HFF-Myc (cell line): ENCODE data around the gene PARVB.

Source experiments
- DNase-seq: peaks from one replicate; pipeline ENCODE4 v3.0.0-alpha.2; 2011; ENCODE audit warnings: low read depth; ENCODE audit errors: extremely low read depth
- H3K4me3 ChIP-seq: replicated peaks from 2 replicates; pipeline ENCODE4 v1.5.1; 2011; ENCODE audit warnings: low read depth, mild to moderate bottlenecking, control low read depth, low read length
- CTCF ChIP-seq: IDR thresholded peaks from 2 replicates; pipeline ENCODE4 v1.5.1; 2012; ENCODE audit warnings: mild to moderate bottlenecking, low read depth, low read length, control low read depth; ENCODE audit errors: missing control alignments

Gene PARVB

DNA sequence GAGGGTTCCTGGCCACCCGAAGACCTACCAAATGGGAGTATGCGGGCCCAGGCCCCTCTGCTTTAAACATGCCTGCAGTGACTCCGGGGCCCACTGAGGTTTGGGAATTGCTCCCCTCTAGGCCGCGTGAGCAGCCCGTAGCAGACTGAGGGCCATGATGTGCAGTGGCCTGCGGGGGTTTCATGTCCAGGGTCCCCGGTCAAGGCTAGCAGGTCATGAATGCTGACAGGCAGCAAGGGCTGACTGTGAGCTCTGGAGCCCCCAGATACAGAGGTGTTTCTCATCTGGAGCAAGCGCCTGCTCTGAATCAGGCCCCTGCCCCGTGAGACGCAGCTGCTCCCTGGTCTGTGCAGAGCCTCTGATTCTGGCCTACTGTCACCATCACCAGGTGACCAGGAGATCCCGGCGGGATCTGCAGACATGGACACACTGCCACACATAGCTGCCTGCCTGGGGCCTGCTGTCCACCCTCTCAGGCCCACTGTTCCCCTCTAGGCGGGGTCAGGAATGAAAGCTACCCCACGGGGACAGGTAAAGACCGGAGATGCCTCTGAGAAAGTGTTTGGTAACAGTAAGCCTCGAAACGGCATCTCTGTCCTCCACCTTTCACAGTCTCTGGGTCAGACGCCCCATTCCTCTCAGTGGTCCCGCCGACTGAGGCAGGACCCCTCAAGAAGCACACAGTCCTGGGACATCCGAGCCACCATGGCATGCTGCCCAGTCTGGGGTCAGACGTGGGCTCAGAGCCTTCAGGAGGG, 73.3 kb downstream of the PARVB start:
- no peak for DNase-seq
- no peak overlapping the region for H3K4me3 ChIP-seq
- TF ChIP-seq CTCF = no peak

- DNase-seq = no peak
- H3K4me3 ChIP-seq = no peak overlapping the region
- no peak for TF ChIP-seq CTCF
Observed at GRCh38 chr22:44098021-44098739, 74.1 kb downstream of the PARVB start.

DNA sequence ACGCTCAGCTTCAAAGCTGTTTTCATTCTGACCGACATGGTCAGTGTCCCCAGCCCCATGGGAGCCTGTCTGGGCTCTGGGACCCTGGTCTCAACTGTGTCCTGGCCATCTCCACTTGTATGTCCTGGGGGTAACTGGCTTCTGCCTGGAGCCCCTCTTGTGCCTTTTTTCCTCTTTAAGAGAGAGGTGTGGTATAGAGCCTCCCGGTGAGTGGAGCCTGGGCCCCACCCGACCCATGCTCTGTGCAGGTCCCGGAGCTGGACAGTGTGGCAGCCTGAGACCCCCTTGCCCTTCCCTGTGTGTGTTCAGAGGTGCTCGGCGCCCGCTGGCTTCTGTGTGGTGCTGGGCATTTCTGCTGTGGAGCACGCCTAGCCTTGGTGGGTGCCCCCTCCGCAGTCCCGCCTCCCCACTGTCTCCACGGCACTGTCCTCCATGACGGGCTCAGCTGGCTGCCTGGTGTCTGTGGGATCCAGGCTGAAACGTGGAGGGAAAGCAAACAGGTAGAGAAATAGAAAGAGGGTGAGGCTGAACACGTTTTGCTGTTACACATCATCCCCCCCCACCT, 74.9 kb downstream of the PARVB start:
- H3K4me3 ChIP-seq = no peak overlapping the region
- no peak for DNase-seq
- no peak for TF ChIP-seq CTCF

DNA sequence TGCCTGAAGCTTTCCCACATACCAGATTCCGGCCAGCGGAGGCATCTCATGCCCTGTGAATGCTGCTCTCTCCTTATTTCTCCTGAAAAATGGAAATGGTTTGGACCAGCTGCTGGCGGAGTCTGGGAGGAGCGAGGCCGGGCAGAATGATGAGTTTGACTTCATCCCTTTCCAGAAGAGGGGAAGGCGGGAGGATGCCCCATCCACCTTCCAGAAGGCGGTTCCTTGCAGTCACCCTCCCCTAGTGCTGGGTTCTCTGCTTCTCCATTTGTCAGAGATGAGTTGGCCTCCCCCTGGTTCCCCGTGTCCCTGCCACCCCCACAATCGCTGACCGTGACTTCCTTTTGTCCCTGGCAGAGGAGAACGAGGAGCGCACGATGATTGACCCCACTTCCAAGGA, 75.6 kb downstream of the PARVB start:
- no peak for DNase-seq
- no peak overlapping the region for H3K4me3 ChIP-seq
- TF ChIP-seq CTCF = no peak

GRCh38 chr22:44100411-44100810, 76.3 kb downstream of the PARVB start:
- no peak overlapping the region for H3K4me3 ChIP-seq
- no peak for DNase-seq
- TF ChIP-seq CTCF = no peak

- no peak overlapping the region for H3K4me3 ChIP-seq
- no peak for DNase-seq
- no peak for TF ChIP-seq CTCF
Observed at GRCh38 chr22:44102121-44102520, 78.0 kb downstream of the PARVB start.
